ENCODE data around the gene MYO5A.

DNA sequence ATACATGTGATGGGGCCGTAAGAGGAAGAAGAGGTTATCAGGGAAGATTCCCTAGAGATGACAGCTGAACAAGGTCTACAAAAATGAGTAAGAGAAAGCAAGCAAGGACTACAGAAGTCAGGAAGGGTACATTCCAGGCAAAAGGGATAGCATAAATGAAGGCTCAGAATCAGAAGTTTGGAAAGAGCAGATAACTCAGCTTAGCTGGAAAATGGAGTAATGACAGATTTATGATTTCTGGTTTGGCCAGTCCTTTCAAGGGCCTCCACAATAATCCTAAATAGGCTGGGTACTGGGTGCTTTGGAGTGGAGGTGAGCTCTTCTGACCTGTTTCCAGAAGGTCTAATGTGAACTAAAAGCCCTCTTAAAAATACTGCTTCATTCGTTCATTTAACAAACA is 110.7 kb downstream of the MYO5A start:
- TF ChIP-seq, protein P1, sequence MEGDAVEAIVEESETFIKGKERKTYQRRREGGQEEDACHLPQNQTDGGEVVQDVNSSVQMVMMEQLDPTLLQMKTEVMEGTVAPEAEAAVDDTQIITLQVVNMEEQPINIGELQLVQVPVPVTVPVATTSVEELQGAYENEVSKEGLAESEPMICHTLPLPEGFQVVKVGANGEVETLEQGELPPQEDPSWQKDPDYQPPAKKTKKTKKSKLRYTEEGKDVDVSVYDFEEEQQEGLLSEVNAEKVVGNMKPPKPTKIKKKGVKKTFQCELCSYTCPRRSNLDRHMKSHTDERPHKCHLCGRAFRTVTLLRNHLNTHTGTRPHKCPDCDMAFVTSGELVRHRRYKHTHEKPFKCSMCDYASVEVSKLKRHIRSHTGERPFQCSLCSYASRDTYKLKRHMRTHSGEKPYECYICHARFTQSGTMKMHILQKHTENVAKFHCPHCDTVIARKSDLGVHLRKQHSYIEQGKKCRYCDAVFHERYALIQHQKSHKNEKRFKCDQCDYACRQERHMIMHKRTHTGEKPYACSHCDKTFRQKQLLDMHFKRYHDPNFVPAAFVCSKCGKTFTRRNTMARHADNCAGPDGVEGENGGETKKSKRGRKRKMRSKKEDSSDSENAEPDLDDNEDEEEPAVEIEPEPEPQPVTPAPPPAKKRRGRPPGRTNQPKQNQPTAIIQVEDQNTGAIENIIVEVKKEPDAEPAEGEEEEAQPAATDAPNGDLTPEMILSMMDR (IDR thresholded peaks at IDR 0.05; ENCODE audit: low read depth, low read length), result no peak
- TF ChIP-seq POLR2A (IDR thresholded peaks at IDR 0.05; ENCODE audit: extremely low read depth, insufficient read length), result no peak
- TF ChIP-seq, protein P2, sequence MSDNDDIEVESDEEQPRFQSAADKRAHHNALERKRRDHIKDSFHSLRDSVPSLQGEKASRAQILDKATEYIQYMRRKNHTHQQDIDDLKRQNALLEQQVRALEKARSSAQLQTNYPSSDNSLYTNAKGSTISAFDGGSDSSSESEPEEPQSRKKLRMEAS (IDR thresholded peaks at IDR 0.05; ENCODE audit: low read depth, low read length), result no peak
- TF ChIP-seq MYC (IDR thresholded peaks at IDR 0.05; ENCODE audit: low read depth, low read length), result no peak

All from NB4 (cell line).